T-cell (primary cell): Measurements from ENCODE around the gene AP2A2. TPM values are rescaled to one million over a fixed set of nuclear protein-coding genes. Genes with fewer than 3 reads are reported as not detected.

ENCODE experiments used
- ATAC-seq, 4 experiments: fragments of 200-7000 bp in 3 of 4; fragments of 150-1000 bp in 1 of 4; cut with Tn5 transposase; replicated peaks in 1 of 4; 1 replicate in 3 of 4; 2 replicates in 1 of 4; pipeline ENCODE4 v1.10.0; 2021; ENCODE audit warnings: moderate library complexity in 3 of 4, mild to moderate bottlenecking in 2 of 4, moderate number of reproducible peaks in 1 of 4
- CTCF ChIA-PET, 2 donors: fragments of 300-600 bp; sonication (Branson Sonifier 250); formaldehyde crosslinking; loops; one replicate each; lab custom pipeline; 2022; ENCODE audit warnings: antibody characterized with exemption in 2 of 2; lab: Charles Lee
- POLR2A ChIA-PET, 2 donors: fragments of 300-600 bp; sonication (Branson Sonifier 250); formaldehyde crosslinking; loops; one replicate each; lab custom pipeline; 2022; ENCODE audit warnings: antibody characterized with exemption in 2 of 2; lab: Charles Lee
- DNase-seq, 35 experiments: peaks; one replicate each; pipeline versions ENCODE4 v3.0.0 to v3.0.0-alpha.2; 2013 to 2023
- H3K27ac ChIP-seq: one replicate; pipeline ENCODE4 v1.5.1; 2013; ENCODE audit warnings: low read length
- H3K27me3 ChIP-seq, 2 experiments: replicated peaks in 1 of 2; 1 replicate in 1 of 2; 2 replicates in 1 of 2; pipeline versions ENCODE4 v1.6.1 to v1.7.0; 2013; ENCODE audit warnings: low read length in 1 of 2, mixed read lengths in 1 of 2; ENCODE audit not compliant: control insufficient read depth in 2 of 2, insufficient read depth in 2 of 2; ENCODE audit errors: extremely low read depth in 1 of 2
- H3K36me3 ChIP-seq, 2 donors: 1 replicate in 1 of 2; 2 replicates in 1 of 2; pipeline versions ENCODE4 v1.6.1 to v1.7.0; 2013; ENCODE audit warnings: low read length in 1 of 2; ENCODE audit not compliant: control insufficient read depth in 2 of 2, insufficient read depth in 1 of 2; ENCODE audit errors: extremely low read depth in 1 of 2
- H3K4me1 ChIP-seq, 2 experiments: 1 replicate in 1 of 2; 2 replicates in 1 of 2; pipeline versions ENCODE4 v1.6.1 to v1.7.0; 2013; ENCODE audit warnings: low read length in 2 of 2, mixed read lengths in 1 of 2; ENCODE audit not compliant: insufficient read depth in 2 of 2, control insufficient read depth in 1 of 2; ENCODE audit errors: extremely low read depth in 1 of 2
- H3K4me3 ChIP-seq, 2 donors: 1 replicate in 1 of 2; 2 replicates in 1 of 2; pipeline versions ENCODE4 v1.5.1 to v1.7.0; 2013; ENCODE audit warnings: mild to moderate bottlenecking in 2 of 2, low read length in 1 of 2, moderate library complexity in 1 of 2; ENCODE audit not compliant: control insufficient read depth in 1 of 2; ENCODE audit errors: extremely low read depth in 1 of 2
- H3K9me3 ChIP-seq: 2 replicates; pipeline ENCODE4 v1.7.0; 2013
- H3K27ac Mint-ChIP-seq, 2 donors: one replicate each; pipeline ENCODE4 v1.8.0; 2020 to 2021; ENCODE audit warnings: mild to moderate bottlenecking in 2 of 2, mixed read lengths in 2 of 2
- H3K27me3 Mint-ChIP-seq, 2 donors: one replicate each; pipeline ENCODE4 v1.8.0; 2021 to 2022; ENCODE audit warnings: mixed read lengths in 2 of 2
- H3K36me3 Mint-ChIP-seq: one replicate; pipeline ENCODE4 v1.8.0; 2021; ENCODE audit warnings: mixed read lengths
- H3K4me1 Mint-ChIP-seq, 3 donors: one replicate each; pipeline ENCODE4 v1.8.0; 2020 to 2022; ENCODE audit warnings: mixed read lengths in 3 of 3, mild to moderate bottlenecking in 1 of 3
- H3K4me3 Mint-ChIP-seq, 3 donors: one replicate each; pipeline ENCODE4 v1.8.0; 2020 to 2022; ENCODE audit warnings: mild to moderate bottlenecking in 3 of 3, mixed read lengths in 3 of 3, moderate library complexity in 3 of 3
- H3K9me3 Mint-ChIP-seq, 3 donors: one replicate each; pipeline ENCODE4 v1.8.0; 2020 to 2022; ENCODE audit warnings: mixed read lengths in 3 of 3
- WGBS: methylation state at CpG from one replicate; pipeline ENCODE4 v1.1.5; 2013; ENCODE audit warnings: missing lambda C conversion rate; ENCODE audit not compliant: insufficient coverage; 5-methylcytosine and 5-hydroxymethylcytosine counted together
- total RNA-seq, 35 experiments: library from RNA in 6 of 35; stranded (reverse) in 6 of 35; fragments of 120-200 nt in 1 of 35; gene quantifications; one replicate each; pipeline versions ENCODE4 v1.2.1 to v1.2.4 and lab custom pipeline; 2013 to 2026

The AP2A2 gene
- total RNA-seq, 5 donors from 2014 or later (not counting 1 experiment from before 2014, with no cell fraction given) = 59.6 to 85.3 (median 70.8) TPM

DNA sequence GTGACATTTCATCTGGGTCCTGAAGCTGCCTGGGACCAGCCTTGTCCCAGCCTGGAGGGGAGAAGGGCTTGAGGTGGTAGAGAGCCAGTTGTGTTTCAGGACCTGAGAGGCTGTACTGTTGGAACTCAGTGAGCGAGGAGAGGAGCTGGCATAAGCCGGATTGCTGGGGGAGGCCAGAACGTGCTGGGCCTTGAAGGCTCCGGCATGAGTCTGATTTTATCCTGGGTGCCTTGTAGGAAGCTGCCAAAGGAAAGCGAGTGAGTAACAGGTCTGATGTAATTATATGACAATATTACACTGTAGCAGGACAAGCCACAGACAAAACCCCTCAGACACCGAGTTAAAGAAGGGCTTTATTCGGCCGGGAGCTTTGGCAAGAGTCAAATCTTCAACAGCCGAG lies 17.2 kb downstream of the AP2A2 start:
- Histone ChIP-seq H3K4me3 (no peak overlapping the region), H3K4me1 (peaks cover 0 to 16% of the 10 kb centered on the region in 2 experiments), H3K36me3 (peaks cover 6 to 16% of the 10 kb centered on the region in 2 donors), H3K9me3 (no peaks in the 10 kb centered on the region), H3K27ac (no peak overlapping the region), H3K27me3 (no peaks in the 10 kb centered on the region)
- H3K4me1 Mint-ChIP-seq = peaks cover 41 to 62% (median 47%) of the 10 kb centered on the region in 3 donors
- ChIA-PET CTCF (no interaction called here), POLR2A (no interaction called here)
- WGBS = 100% methylated on average over 1 of the region's 9 CpGs
- no peaks in the 10 kb centered on the region for H3K27me3 Mint-ChIP-seq
- H3K36me3 Mint-ChIP-seq = peaks cover 38% of the 10 kb centered on the region
- DNase-seq = no peak
- no peak for ATAC-seq
- H3K4me3 Mint-ChIP-seq = no peak overlapping the region
- peaks cover 1% of the 10 kb centered on the region in 3 donors for H3K9me3 Mint-ChIP-seq
- no peak overlapping the region for H3K27ac Mint-ChIP-seq

- no peak for DNase-seq
- ATAC-seq = no peak
- H3K4me3 ChIP-seq = no peak overlapping the region
- no peaks in the 10 kb centered on the region for H3K27me3 Mint-ChIP-seq
- H3K27ac Mint-ChIP-seq = no peak overlapping the region
- H3K9me3 Mint-ChIP-seq = peaks cover 4 to 7% (median 5%) of the 10 kb centered on the region in 3 donors
- peaks cover 6 to 14% of the 10 kb centered on the region in 2 donors for H3K36me3 ChIP-seq
- ChIA-PET CTCF (no interaction called here), POLR2A (no interaction called here)
- H3K4me1 ChIP-seq = peaks cover 0 to 9% of the 10 kb centered on the region in 2 experiments
- 80% methylated on average over 10 of the region's 13 CpGs for WGBS
- peaks cover 55% of the 10 kb centered on the region for H3K36me3 Mint-ChIP-seq
- H3K27ac ChIP-seq = no peak overlapping the region
- no peaks in the 10 kb centered on the region for H3K9me3 ChIP-seq
- H3K27me3 ChIP-seq = no peaks in the 10 kb centered on the region
- peaks cover 29 to 45% (median 33%) of the 10 kb centered on the region in 3 donors for H3K4me1 Mint-ChIP-seq
- no peak overlapping the region for H3K4me3 Mint-ChIP-seq
Observed at GRCh38 chr11:944711-945470, 19.2 kb downstream of the AP2A2 start.

GRCh38 chr11:945986-946385 lies 20.3 kb downstream of the AP2A2 start:
- no peak overlapping the region for H3K4me3 Mint-ChIP-seq
- 84% methylated on average over 9 of the region's 9 CpGs for WGBS
- no peaks in the 10 kb centered on the region for H3K27me3 Mint-ChIP-seq
- no peaks in the 10 kb centered on the region for H3K9me3 ChIP-seq
- DNase-seq = no peak
- CTCF ChIA-PET = no interaction called here
- H3K4me3 ChIP-seq = no peak overlapping the region
- H3K36me3 Mint-ChIP-seq = peaks cover 57% of the 10 kb centered on the region
- peaks cover 4 to 7% (median 5%) of the 10 kb centered on the region in 3 donors for H3K9me3 Mint-ChIP-seq
- ATAC-seq = no peak
- no peaks in the 10 kb centered on the region for H3K27me3 ChIP-seq
- H3K4me1 ChIP-seq = peaks cover 0 to 2% of the 10 kb centered on the region in 2 experiments
- no peak overlapping the region for H3K27ac Mint-ChIP-seq
- peaks cover 6 to 14% of the 10 kb centered on the region in 2 donors for H3K36me3 ChIP-seq
- H3K4me1 Mint-ChIP-seq = peaks cover 19 to 34% (median 25%) of the 10 kb centered on the region in 3 donors
- no peak overlapping the region for H3K27ac ChIP-seq
- POLR2A ChIA-PET = no interaction called here

DNA sequence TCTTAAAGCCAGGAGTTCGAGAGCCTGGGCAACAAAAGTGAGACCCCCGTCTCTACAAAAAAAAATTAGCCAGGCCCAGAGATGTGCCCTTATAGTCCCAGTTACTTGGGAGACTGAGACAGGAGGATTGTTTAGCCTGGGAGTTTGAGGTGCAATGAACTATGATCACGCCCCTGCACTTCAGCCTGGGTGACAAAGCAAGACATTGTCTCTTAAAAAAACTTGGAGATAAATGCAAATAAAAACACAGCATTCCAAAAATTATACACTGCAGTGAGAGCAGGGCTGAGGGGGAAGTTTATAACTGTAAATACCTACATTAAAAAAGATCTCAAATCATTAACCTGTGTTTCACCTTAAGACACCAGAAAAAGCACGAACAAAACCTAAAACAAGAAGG lies 22.1 kb downstream of the AP2A2 start:
- no peak for DNase-seq
- no peak overlapping the region for H3K4me3 ChIP-seq
- peaks cover 6 to 14% of the 10 kb centered on the region in 2 donors for H3K36me3 ChIP-seq
- no peaks in the 10 kb centered on the region for H3K27me3 ChIP-seq
- CTCF ChIA-PET = no interaction called here
- H3K4me1 Mint-ChIP-seq = peaks cover 21 to 29% (median 23%) of the 10 kb centered on the region in 3 donors
- peaks cover 0 to 3% of the 10 kb centered on the region in 2 experiments for H3K4me1 ChIP-seq
- no peak for ATAC-seq
- H3K36me3 Mint-ChIP-seq = peaks cover 54% of the 10 kb centered on the region
- POLR2A ChIA-PET = no interaction called here
- peaks cover 4 to 7% (median 5%) of the 10 kb centered on the region in 3 donors for H3K9me3 Mint-ChIP-seq
- H3K27ac Mint-ChIP-seq = no peak overlapping the region
- H3K27me3 Mint-ChIP-seq = no peaks in the 10 kb centered on the region
- no peaks in the 10 kb centered on the region for H3K9me3 ChIP-seq
- no peak overlapping the region for H3K27ac ChIP-seq
- no peak overlapping the region for H3K4me3 Mint-ChIP-seq
- WGBS = 100% methylated on average over 2 of the region's 4 CpGs

GRCh38 chr11:951507-951906 lies 25.8 kb downstream of the AP2A2 start:
- H3K4me3 ChIP-seq = no peak overlapping the region
- no peaks in the 10 kb centered on the region for H3K27me3 ChIP-seq
- CTCF ChIA-PET = interaction anchor here in 1 of 2 donors (0.6 kb wide), 1 partner anchor 743 kb away, joined by 3 read pairs; no protein-coding TSS in a partner anchor
- peaks cover 4 to 6% of the 10 kb centered on the region in 2 donors for H3K36me3 ChIP-seq
- Mint-ChIP-seq H3K4me3 (no peak overlapping the region), H3K27ac (no peak overlapping the region), H3K27me3 (no peaks in the 10 kb centered on the region), H3K36me3 (peaks cover 29% of the 10 kb centered on the region), H3K9me3 (peaks cover 4 to 7% (median 5%) of the 10 kb centered on the region in 3 donors), H3K4me1 (peaks cover 33 to 40% (median 37%) of the 10 kb centered on the region in 3 donors)
- 94% methylated on average over 6 of the region's 9 CpGs for WGBS
- DNase-seq (no peak), ATAC-seq (no peak)
- peaks cover 4 to 13% of the 10 kb centered on the region in 2 experiments for H3K4me1 ChIP-seq
- H3K27ac ChIP-seq = no peak overlapping the region
- POLR2A ChIA-PET = no interaction called here
- no peaks in the 10 kb centered on the region for H3K9me3 ChIP-seq

DNA sequence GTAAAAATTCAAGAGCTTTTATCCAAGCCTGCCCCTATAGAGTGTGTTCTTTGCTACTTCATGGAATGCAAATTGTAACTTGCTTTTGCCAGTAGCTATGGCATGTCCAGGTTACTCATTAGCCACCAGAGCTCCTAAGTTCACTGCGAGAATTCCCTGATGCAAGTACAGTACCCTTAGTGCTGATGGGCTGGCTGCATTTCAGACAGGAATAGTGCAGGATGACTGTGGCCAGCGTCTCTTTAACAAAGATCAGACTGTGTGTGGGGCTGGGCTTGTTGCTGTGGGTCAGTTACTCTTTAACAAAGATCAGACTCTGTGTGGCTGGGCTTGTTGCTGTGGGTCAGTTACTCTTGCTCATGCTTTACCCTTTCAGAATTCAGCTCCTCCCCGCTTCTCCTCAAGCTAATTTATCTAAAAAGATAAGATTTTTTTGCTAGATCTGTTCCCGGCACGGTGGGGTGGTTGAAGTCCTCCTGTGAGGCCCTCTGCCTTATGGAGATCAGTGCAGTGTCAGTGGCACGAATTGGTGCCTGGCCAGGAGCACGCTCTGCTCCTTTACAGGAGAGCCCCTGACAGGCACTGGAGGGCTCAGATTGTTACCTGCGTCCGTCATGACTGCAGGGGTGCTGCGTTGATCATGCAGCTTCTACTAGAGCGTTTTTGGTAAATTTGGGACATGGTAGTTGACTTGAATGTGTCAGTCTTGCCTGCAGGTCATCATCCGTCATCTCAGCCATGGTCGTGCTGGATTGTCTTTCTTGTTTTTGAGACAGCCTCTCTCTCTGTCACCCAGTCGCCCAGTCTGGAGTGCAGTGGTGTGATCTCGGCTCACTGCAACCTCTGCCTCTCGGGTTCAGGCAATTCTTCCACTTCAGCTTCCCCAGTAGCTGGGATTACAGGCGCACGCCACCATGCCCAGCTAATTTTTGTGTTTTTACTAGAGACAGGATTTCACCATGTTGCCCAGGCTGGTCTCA lies 27.0 kb downstream of the AP2A2 start:
- Mint-ChIP-seq H3K4me1 (peaks cover 33 to 42% (median 41%) of the 10 kb centered on the region in 3 donors), H3K27me3 (no peaks in the 10 kb centered on the region), H3K27ac (peak overlapping the region in 1 of 2 donors; percentile 42), H3K4me3 (no peak overlapping the region), H3K36me3 (peaks cover 28% of the 10 kb centered on the region), H3K9me3 (peaks cover 4 to 7% (median 5%) of the 10 kb centered on the region in 3 donors)
- peaks cover 4 to 13% of the 10 kb centered on the region in 2 experiments for H3K4me1 ChIP-seq
- no peaks in the 10 kb centered on the region for H3K9me3 ChIP-seq
- no peak overlapping the region for H3K4me3 ChIP-seq
- 96% methylated on average over 11 of the region's 18 CpGs for WGBS
- POLR2A ChIA-PET = no interaction called here
- no peak overlapping the region for H3K27ac ChIP-seq
- peaks cover 6 to 7% of the 10 kb centered on the region in 2 donors for H3K36me3 ChIP-seq
- CTCF ChIA-PET = no interaction called here
- no peak for ATAC-seq
- H3K27me3 ChIP-seq = no peaks in the 10 kb centered on the region
- no peak for DNase-seq
